H9 (cell line): ENCODE results near the gene NPNT. TPM values are rescaled to one million over a fixed set of nuclear protein-coding genes. Genes with fewer than 3 reads are reported as not detected.
A peak's percentile ranks its signal among the peaks of the same experiment; 100 is the strongest.

Source experiments
- DNase-seq: peaks from one replicate; pipeline ENCODE4 v3.0.0-alpha.2; 2017
- H2AFZ ChIP-seq: one replicate; pipeline ENCODE4 v1.6.1; 2013; ENCODE audit warnings: mild to moderate bottlenecking, low read length, control low read depth, moderate library complexity
- H2AK5ac ChIP-seq: 2 replicates; pipeline ENCODE4 v1.6.1; 2013; ENCODE audit warnings: low read length, control low read depth, mixed read lengths; ENCODE audit not compliant: insufficient read length
- H2BK120ac ChIP-seq: one replicate; pipeline ENCODE4 v1.6.1; 2013; ENCODE audit warnings: low read depth, mild to moderate bottlenecking, low read length, control low read depth, inconsistent platforms; ENCODE audit not compliant: poor library complexity, severe bottlenecking
- H2BK12ac ChIP-seq: 2 replicates; pipeline ENCODE4 v1.6.1; 2013; ENCODE audit warnings: low read length, control low read depth, mixed read lengths, low read depth; ENCODE audit not compliant: insufficient read length
- H2BK15ac ChIP-seq: 2 replicates; pipeline ENCODE4 v1.6.1; 2013; ENCODE audit warnings: low read depth, low read length, control low read depth
- H2BK20ac ChIP-seq: one replicate; pipeline ENCODE4 v1.6.1; 2013; ENCODE audit warnings: low read depth, mild to moderate bottlenecking, low read length, control low read depth, inconsistent platforms; ENCODE audit not compliant: poor library complexity, severe bottlenecking
- H2BK5ac ChIP-seq: 2 replicates; pipeline ENCODE4 v1.6.1; 2013; ENCODE audit warnings: low read length, control low read depth, mixed read lengths; ENCODE audit not compliant: insufficient read length
- H3K14ac ChIP-seq: 2 replicates; pipeline ENCODE4 v1.6.1; 2013; ENCODE audit warnings: low read length, control low read depth; ENCODE audit not compliant: insufficient read depth
- H3K18ac ChIP-seq: 2 replicates; pipeline ENCODE4 v1.6.1; 2013; ENCODE audit warnings: low read depth, mild to moderate bottlenecking, mixed read lengths, low read length, control low read depth; ENCODE audit not compliant: insufficient read length
- H3K23ac ChIP-seq: 2 replicates; pipeline ENCODE4 v1.6.1; 2013; ENCODE audit warnings: low read length, control low read depth, mixed read lengths, low read depth; ENCODE audit not compliant: insufficient read length
- H3K23me2 ChIP-seq: 2 replicates; pipeline ENCODE4 v1.6.1; 2013; ENCODE audit warnings: low read depth, mild to moderate bottlenecking, mixed read lengths, low read length, control low read depth; ENCODE audit not compliant: insufficient read length, poor library complexity, severe bottlenecking
- H3K27ac ChIP-seq: 2 replicates; pipeline ENCODE4 v1.5.1; 2013; ENCODE audit warnings: low read length, control low read depth, mixed read lengths, low read depth; ENCODE audit not compliant: insufficient read length
- H3K27me3 ChIP-seq: 2 replicates; pipeline ENCODE4 v1.6.1; 2013; ENCODE audit warnings: low read length, control low read depth, inconsistent platforms; ENCODE audit not compliant: insufficient read depth
- H3K4ac ChIP-seq: 2 replicates; pipeline ENCODE4 v1.6.1; 2013; ENCODE audit warnings: low read depth, mild to moderate bottlenecking, control low read depth, inconsistent platforms, low read length, moderate library complexity
- H3K4me1 ChIP-seq: 2 replicates; pipeline ENCODE4 v1.6.1; 2013; ENCODE audit warnings: low read length, control low read depth, inconsistent platforms; ENCODE audit not compliant: insufficient read depth
- H3K4me2 ChIP-seq: 2 replicates; pipeline ENCODE4 v1.6.1; 2013; ENCODE audit warnings: low read length, control low read depth, mixed read lengths; ENCODE audit not compliant: insufficient read length, insufficient read depth
- H3K56ac ChIP-seq: 2 replicates; pipeline ENCODE4 v1.6.1; 2013; ENCODE audit warnings: low read depth, mild to moderate bottlenecking, mixed read lengths, low read length, control low read depth; ENCODE audit not compliant: insufficient read length
- H3K79me1 ChIP-seq: 2 replicates; pipeline ENCODE4 v1.6.1; 2013; ENCODE audit warnings: low read depth, mild to moderate bottlenecking, moderate library complexity, low read length, control low read depth, inconsistent platforms; ENCODE audit not compliant: insufficient read depth, poor library complexity, severe bottlenecking
- H3K79me2 ChIP-seq: 2 replicates; pipeline ENCODE4 v1.6.1; 2013; ENCODE audit warnings: low read length, control low read depth, inconsistent platforms; ENCODE audit not compliant: insufficient read depth
- H3K9ac ChIP-seq: 2 replicates; pipeline ENCODE4 v1.6.1; 2013; ENCODE audit warnings: low read length, control low read depth, mixed read lengths; ENCODE audit not compliant: insufficient read length; ENCODE audit errors: extremely low read depth
- H3K9me3 ChIP-seq: one replicate; pipeline ENCODE4 v1.6.1; 2013; ENCODE audit warnings: low read depth, low read length, inconsistent platforms; ENCODE audit not compliant: control insufficient read depth
- H3T11ph ChIP-seq: one replicate; pipeline ENCODE4 v1.6.1; 2013; ENCODE audit warnings: mild to moderate bottlenecking, low read length, control low read depth, inconsistent platforms
- H4K20me1 ChIP-seq: one replicate; pipeline ENCODE4 v1.6.1; 2013; ENCODE audit not compliant: control insufficient read depth, insufficient read length, insufficient read depth
- H4K5ac ChIP-seq: 2 replicates; pipeline ENCODE4 v1.6.1; 2013; ENCODE audit warnings: low read depth, mild to moderate bottlenecking, mixed read lengths, low read length, control low read depth; ENCODE audit not compliant: insufficient read length
- H4K8ac ChIP-seq: replicated peaks from 2 replicates; pipeline ENCODE4 v1.6.1; 2013; ENCODE audit warnings: low read length, control low read depth, mixed read lengths, low read depth; ENCODE audit not compliant: insufficient read length
- H4K91ac ChIP-seq: 2 replicates; pipeline ENCODE4 v1.6.1; 2013; ENCODE audit warnings: low read depth, mild to moderate bottlenecking, moderate library complexity, mixed read lengths, low read length, control low read depth; ENCODE audit not compliant: insufficient read length
- H3K27ac Mint-ChIP-seq, 3 experiments: 2 replicates in 2 of 3; 3 replicates in 1 of 3; pipeline ENCODE4 v1.8.0; 2020 to 2021; ENCODE audit warnings: mixed read lengths in 3 of 3, mild to moderate bottlenecking in 1 of 3, moderate library complexity in 1 of 3
- H3K27me3 Mint-ChIP-seq: 2 replicates; pipeline ENCODE4 v1.8.0; 2021; ENCODE audit warnings: low read depth, mild to moderate bottlenecking, moderate library complexity, mixed read lengths
- H3K36me3 Mint-ChIP-seq, 3 experiments: 2 replicates in 2 of 3; 3 replicates in 1 of 3; pipeline ENCODE4 v1.8.0; 2020 to 2021; ENCODE audit warnings: low read depth in 3 of 3, mixed read lengths in 3 of 3; ENCODE audit not compliant: insufficient read depth in 1 of 3
- H3K4me1 Mint-ChIP-seq, 2 experiments: 2 replicates each; pipeline ENCODE4 v1.8.0; 2020; ENCODE audit warnings: mixed read lengths in 2 of 2
- H3K4me3 Mint-ChIP-seq, 2 experiments: 2 replicates in 1 of 2; 3 replicates in 1 of 2; pipeline ENCODE4 v1.8.0; 2020 to 2021; ENCODE audit warnings: mild to moderate bottlenecking in 2 of 2, mixed read lengths in 2 of 2, moderate library complexity in 1 of 2
- H3K9me3 Mint-ChIP-seq, 2 experiments: 2 replicates in 1 of 2; 3 replicates in 1 of 2; pipeline ENCODE4 v1.8.0; 2020; ENCODE audit warnings: mild to moderate bottlenecking in 2 of 2, mixed read lengths in 2 of 2, moderate library complexity in 1 of 2
- WGBS: extraction: QIAGEN DNeasy Blood & Tissue Kit; methylation state at CpG from one replicate; pipeline ENCODE4 v1.1.7; 2013; ENCODE audit warnings: missing lambda C conversion rate, low lambda C conversion rate, mixed read lengths; ENCODE audit not compliant: insufficient read length; ENCODE audit errors: extremely low coverage; 5-methylcytosine and 5-hydroxymethylcytosine counted together
- total RNA-seq: library from RNA; stranded (reverse); gene quantifications from 2 replicates; pipeline ENCODE4 v1.2.1, GENCODE V29; 2021
- TF ChIP-seq, protein P1 (sequence below): fragments of 200-600 bp; sonication (generic); conservative IDR thresholded peaks from 3 replicates; pipeline ENCODE4 v1.8.0; 2021; ENCODE audit warnings: antibody characterized with exemption, mild to moderate bottlenecking

NPNT gene
- total RNA-seq, 1 experiment from 2014 or later: 0.37 TPM

DNA sequence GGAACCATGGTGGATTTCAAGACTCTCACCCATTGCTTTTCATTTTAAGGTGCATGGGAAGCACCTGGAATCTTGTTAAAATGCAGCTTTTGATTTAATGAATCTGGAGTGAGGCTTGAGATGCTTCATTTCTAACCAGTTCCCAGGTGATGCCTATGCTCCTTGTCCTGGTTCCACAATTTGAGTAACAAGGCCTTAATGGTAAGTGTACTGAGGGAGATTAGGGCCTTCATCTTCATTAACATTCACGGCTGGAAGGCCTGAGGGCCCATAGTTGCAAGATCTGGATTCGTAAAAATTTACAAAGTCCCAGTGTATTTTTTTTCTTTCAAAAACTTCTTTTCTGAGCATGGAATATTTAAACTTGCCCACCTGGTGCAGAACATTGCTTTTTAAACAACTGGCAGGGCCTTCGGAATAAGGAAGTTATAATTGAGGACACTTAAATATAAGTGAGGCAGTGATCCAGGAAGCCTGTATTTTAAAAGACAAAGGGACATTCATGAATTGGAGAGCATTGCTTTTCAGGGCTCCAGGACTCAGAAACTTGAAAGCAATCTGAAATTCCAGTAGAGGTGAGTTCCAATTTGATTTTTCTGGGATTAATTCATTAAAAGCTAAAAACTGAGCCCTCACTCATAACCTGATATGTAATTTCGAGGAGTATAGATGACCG lies 77.8 kb downstream of the NPNT start:
- no CpG with 5 or more reads among the region's 5 CpGs for WGBS
- no peak for DNase-seq
- Mint-ChIP-seq H3K36me3 (peaks cover 0 to 2% (median 0%) of the 10 kb centered on the region in 3 experiments; a peak in 1 of 7 replicates), H3K27ac (peak overlapping the region in 2 of 3 experiments; percentile 55 to 96; a peak in 5 of 7 replicates), H3K9me3 (peaks cover 0 to 3% of the 10 kb centered on the region in 2 experiments; a peak in 2 of 5 replicates), H3K4me3 (peak overlapping the region; percentile 18 to 37; a peak in 3 of 5 replicates), H3K27me3 (no peaks in the 10 kb centered on the region; the same call in 1 of the 2 replicates), H3K4me1 (peaks cover 20 to 24% of the 10 kb centered on the region in 2 experiments)
- Histone ChIP-seq H2BK20ac (no peak overlapping the region), H3K4me2 (peak overlapping the region; percentile 12), H3K9ac (no peak overlapping the region), H2BK12ac (no peak overlapping the region), H3K23me2 (no peaks in the 10 kb centered on the region), H2AFZ (no peak overlapping the region), H2BK5ac (no peak overlapping the region), H4K5ac (no peak overlapping the region), H3K27me3 (no peaks in the 10 kb centered on the region), H3K14ac (no peak overlapping the region), H3K56ac (no peak overlapping the region), H2BK15ac (no peak overlapping the region), H3K4me1 (peaks cover 8% of the 10 kb centered on the region; the same call in 1 of the 2 replicates), H3K9me3 (no peaks in the 10 kb centered on the region), H2BK120ac (no peak overlapping the region), H3K18ac (no peak overlapping the region), H4K91ac (no peak overlapping the region), H3K4ac (no peak overlapping the region), H4K20me1 (no peaks in the 10 kb centered on the region), H3K23ac (no peak overlapping the region), H4K8ac (no peak overlapping the region), H3K79me2 (no peaks in the 10 kb centered on the region), H2AK5ac (no peak overlapping the region), H3T11ph (no peak overlapping the region), H3K79me1 (no peaks in the 10 kb centered on the region), H3K27ac (no peak overlapping the region)
- TF ChIP-seq, protein P1, sequence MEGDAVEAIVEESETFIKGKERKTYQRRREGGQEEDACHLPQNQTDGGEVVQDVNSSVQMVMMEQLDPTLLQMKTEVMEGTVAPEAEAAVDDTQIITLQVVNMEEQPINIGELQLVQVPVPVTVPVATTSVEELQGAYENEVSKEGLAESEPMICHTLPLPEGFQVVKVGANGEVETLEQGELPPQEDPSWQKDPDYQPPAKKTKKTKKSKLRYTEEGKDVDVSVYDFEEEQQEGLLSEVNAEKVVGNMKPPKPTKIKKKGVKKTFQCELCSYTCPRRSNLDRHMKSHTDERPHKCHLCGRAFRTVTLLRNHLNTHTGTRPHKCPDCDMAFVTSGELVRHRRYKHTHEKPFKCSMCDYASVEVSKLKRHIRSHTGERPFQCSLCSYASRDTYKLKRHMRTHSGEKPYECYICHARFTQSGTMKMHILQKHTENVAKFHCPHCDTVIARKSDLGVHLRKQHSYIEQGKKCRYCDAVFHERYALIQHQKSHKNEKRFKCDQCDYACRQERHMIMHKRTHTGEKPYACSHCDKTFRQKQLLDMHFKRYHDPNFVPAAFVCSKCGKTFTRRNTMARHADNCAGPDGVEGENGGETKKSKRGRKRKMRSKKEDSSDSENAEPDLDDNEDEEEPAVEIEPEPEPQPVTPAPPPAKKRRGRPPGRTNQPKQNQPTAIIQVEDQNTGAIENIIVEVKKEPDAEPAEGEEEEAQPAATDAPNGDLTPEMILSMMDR: no peak
